ENCODE data around the gene BANF2.
"Not testable (repeated sequence)": the region's sequence is repeated elsewhere in the genome, so short reads cannot be mapped to it uniquely, and the experiment has no call there.

Gene BANF2

GRCh38 chr20:17682103-17682888, 17.5 kb upstream of the BANF2 start, which contains the start of gene RRBP1:
Gene RRBP1, minus strand, starts transcription at chr20:17682242. Its CDS starts 21,735 bp downstream, at chr20:17660507.
- DNase-seq (ENCODE audit: low read depth, low spot score), result peak; percentile 100

- DNase-seq (ENCODE audit: low read depth, low spot score), result no peak
Observed at GRCh38 chr20:17682889-17683198, 16.9 kb upstream of the BANF2 start.

GRCh38 chr20:17683218-17684076, 16.3 kb upstream of the BANF2 start:
- no peak for DNase-seq (ENCODE audit: low read depth, low spot score)

- no peak for DNase-seq (ENCODE audit: low read depth, low spot score)
Observed at GRCh38 chr20:17684077-17684888, 15.5 kb upstream of the BANF2 start.

GRCh38 chr20:17685168-17685567, 14.6 kb upstream of the BANF2 start:
- no peak for DNase-seq (ENCODE audit: low read depth, low spot score)

GRCh38 chr20:17687800-17688199, 12.0 kb upstream of the BANF2 start:
- DNase-seq (ENCODE audit: low read depth, low spot score), result no peak

GRCh38 chr20:17688965-17689364, 10.8 kb upstream of the BANF2 start:
- peak; percentile 78 for DNase-seq (ENCODE audit: low read depth, low spot score)

- DNase-seq (ENCODE audit: low read depth, low spot score), result no peak
Observed at GRCh38 chr20:17690144-17690543, 9.6 kb upstream of the BANF2 start.

GRCh38 chr20:17691758-17692157, 8.0 kb upstream of the BANF2 start:
- no peak for DNase-seq (ENCODE audit: low read depth, low spot score)

GRCh38 chr20:17693444-17694001, 6.2 kb upstream of the BANF2 start:
- DNase-seq (ENCODE audit: low read depth, low spot score), result peak; percentile 83

- no peak for DNase-seq (ENCODE audit: low read depth, low spot score)
Observed at GRCh38 chr20:17694767-17695166, 5.0 kb upstream of the BANF2 start.

- DNase-seq (ENCODE audit: low read depth, low spot score), result no peak
Observed at GRCh38 chr20:17696287-17696686, 3.5 kb upstream of the BANF2 start.

GRCh38 chr20:17697171-17697570, 2.6 kb upstream of the BANF2 start:
- no peak for DNase-seq (ENCODE audit: low read depth, low spot score)

- DNase-seq (ENCODE audit: low read depth, low spot score), result no peak
Observed at GRCh38 chr20:17698384-17698783, 1.4 kb upstream of the BANF2 start.

- no peak for DNase-seq (ENCODE audit: low read depth, low spot score)
Observed at GRCh38 chr20:17700637-17701036, 871 bp downstream of the BANF2 start.

GRCh38 chr20:17701826-17702225, 2.1 kb downstream of the BANF2 start:
- no peak for DNase-seq (ENCODE audit: low read depth, low spot score)

- DNase-seq (ENCODE audit: low read depth, low spot score), result no peak
Observed at GRCh38 chr20:17704589-17705317, 5.0 kb downstream of the BANF2 start.

GRCh38 chr20:17705916-17706315, 6.2 kb downstream of the BANF2 start:
- no peak for DNase-seq (ENCODE audit: low read depth, low spot score)

GRCh38 chr20:17706632-17707031, 6.9 kb downstream of the BANF2 start:
- DNase-seq (ENCODE audit: low read depth, low spot score), result no peak

- not testable (repeated sequence) for DNase-seq (ENCODE audit: low read depth, low spot score)
Observed at GRCh38 chr20:17707951-17708350, 8.2 kb downstream of the BANF2 start.

Measured in astrocyte of the hippocampus (primary cell).